HuH-7.5 (cell line): Measurements from ENCODE around the gene OR6N2.

Experiments used
- DNase-seq: peaks from one replicate; pipeline ENCODE4 v3.0.0; 2011; ENCODE audit warnings: low spot score

The OR6N2 gene

GRCh38 chr1:158754420-158754819 lies 26.6 kb downstream of the OR6N2 start, which contains the start of gene OR6K6:
TSS of gene OR6K6 (plus strand) at chr1:158754720. CDS start at chr1:158754888, 168 bp downstream.
- no peak for DNase-seq

DNA sequence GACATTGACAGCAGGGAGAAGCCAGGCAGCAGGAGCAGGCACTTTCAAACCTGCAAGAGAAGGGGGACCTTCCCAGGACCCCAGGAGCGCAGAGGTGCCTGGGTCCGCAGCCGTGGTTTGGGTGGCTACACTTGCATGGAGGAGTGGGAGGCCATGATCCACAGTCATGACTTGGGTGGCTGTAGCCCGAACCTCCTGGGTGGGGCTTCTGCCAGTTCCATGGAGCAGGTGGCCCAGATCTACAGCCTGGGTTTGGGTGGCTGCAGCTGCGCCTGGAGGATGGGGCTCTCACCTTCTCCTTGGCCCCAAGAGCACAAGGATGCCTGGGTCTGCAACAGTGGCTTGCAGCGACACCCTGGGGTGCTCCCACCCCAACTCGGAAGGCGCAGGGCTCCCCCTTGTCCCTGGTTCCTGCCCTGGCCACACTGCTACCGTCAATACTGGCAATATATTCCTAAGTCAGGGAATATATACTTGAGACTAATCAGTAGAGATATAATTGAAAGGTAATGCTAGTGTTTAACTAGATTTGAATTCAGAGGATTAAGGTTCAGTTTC lies 28.8 kb downstream of the OR6N2 start:
- DNase-seq: no peak

- no peak for DNase-seq
Observed at GRCh38 chr1:158735848-158736247, 45.2 kb downstream of the OR6N2 start.

- DNase-seq: no peak
Observed at GRCh38 chr1:158732524-158732923, 48.5 kb downstream of the OR6N2 start.

DNA sequence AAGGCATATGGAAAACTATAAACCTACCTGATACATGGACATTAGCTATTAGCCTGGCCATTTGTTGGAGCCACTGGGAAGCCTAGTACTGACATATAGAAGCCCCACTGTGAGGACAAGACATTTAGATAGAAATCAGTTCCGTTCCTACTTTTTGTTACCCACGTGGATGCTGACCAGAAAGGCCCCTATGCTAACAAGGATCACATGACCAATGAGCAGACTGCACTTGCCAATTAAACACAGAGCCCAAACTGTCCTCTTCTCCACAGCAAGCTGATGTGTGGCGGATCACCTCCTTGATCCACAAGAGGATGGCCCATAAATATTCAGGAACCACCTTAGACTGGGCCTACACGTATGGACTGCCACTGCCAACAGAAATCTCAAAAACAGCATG lies 49.3 kb downstream of the OR6N2 start:
- DNase-seq: no peak

DNA sequence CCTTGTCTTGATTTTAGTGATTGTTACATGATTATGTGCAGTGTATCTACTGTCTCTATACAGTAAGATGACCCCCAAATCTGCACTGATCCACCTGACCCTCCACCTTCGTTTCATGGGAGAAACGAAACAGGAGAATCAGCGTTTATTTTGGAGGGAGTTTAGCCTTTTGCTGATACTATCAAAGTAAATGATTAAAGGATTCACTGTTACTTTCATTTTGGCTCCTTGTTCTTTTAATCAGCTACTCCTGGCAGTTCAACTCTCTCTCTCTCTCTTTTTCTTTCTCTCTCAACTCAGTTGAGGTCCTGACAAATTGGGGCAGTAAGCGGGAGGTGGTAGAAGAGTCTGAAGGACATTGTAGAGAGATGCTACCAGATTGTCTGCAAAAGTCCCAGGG lies 50.6 kb downstream of the OR6N2 start:
- no peak for DNase-seq

DNA sequence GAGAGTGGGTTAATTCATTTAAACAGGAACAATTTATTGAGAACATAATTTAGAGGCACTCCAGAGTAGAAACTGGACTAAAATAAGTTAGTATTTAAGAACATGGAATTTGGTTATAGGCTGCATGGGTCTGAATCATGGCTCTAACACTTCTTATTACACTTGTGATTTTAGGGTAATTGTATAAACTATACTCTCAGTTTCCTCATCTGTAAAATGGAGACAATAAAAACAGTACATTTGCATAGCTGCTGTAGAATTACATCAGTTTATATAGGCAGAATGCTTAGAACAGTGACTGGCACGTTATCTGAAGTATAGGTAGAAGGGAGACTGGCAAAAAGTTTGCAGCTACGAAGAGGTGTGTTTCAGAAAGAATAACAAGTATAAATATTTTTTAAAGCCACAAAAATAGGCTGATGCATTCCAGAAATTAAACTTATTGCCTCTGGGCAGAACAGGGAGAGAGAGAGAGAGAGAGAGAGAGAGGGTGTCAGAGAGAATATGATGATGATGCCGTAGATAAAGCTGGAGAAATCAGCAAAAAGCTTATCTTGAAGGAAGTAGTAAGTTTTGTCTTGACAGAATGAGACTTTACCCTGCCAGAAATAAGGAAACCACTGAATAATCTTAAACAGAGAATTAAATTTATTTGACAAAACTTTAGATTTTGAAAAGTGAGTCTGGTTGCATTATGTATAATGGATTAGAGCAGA lies 52.3 kb downstream of the OR6N2 start:
- DNase-seq: no peak

DNA sequence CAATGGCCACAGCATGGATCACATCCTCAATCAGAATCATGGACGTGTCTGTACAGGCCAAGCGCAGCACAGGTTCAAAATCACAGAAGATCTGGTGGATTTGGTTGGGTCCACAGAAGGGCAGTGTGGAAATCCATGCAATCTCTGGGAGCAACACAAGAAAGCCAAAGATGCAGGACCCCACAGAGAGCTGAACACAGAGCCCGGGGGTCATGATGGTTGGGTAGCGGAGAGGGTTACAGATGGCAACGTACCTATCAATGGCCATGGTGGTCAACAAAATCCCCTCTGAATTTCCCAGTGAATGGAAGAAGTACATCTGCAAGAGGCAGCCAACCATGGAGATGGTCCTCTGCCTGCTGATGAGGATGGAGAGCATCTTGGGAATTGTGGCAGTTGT lies 56.6 kb downstream of the OR6N2 start:
- DNase-seq: no peak
